Fibroblast of the conjunctiva (primary cell): ENCODE data around the gene ARHGAP44.
A peak's percentile ranks its signal among the peaks of the same experiment; 100 is the strongest.

ENCODE experiments used
- DNase-seq: peaks from one replicate; pipeline ENCODE4 v3.0.0-alpha.2; 2010; ENCODE audit warnings: low read depth

Gene ARHGAP44

GRCh38 chr17:12995106-12995895 is 206.0 kb downstream of the ARHGAP44 start:
- DNase-seq = no peak

- DNase-seq = no peak
These were observed 206.6 kb downstream of the ARHGAP44 start for GRCh38 chr17:12995896-12996295.

DNA sequence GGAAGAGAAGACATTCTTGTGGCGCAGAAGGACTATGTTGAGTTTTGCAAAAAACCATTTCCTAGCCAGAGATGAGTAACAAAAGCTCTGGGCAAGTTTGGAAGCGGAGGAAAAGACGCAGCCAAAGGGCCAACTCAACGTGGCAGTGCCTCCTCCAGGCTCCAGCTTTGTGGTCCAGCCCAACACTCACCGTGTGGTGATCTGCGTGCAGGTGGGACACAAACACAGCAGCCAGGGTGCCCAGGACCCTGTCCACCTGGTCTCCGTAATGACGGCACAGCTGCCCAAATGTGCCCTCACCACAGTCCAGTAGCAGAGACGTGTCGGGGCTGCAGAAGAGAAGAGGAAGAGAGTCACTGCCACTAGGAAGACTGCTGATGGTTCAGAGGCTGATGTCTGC is 207.1 kb downstream of the ARHGAP44 start:
- DNase-seq = no peak

DNA sequence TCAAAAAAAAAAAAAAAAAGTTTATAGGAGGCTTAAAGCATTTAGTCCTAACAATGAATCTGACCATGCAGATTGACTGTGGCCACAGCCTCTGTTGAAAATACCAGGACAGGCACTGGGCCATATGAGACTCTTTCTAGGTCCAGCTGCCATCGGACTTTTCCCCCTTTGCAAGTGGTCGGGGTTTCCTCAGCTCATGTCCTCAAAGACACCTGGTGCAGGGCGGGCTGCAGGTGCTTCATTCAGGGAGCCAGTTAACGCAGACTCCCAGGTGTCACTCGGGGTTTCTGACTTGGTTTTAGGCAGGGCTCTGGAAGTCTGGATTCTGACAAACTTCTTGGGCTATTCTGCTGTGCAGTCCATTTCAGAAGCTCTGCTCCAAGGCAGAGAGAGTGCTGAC is 207.6 kb downstream of the ARHGAP44 start:
- no peak for DNase-seq

- no peak for DNase-seq
These were observed 209.2 kb downstream of the ARHGAP44 start for GRCh38 chr17:12998461-12998860.

DNA sequence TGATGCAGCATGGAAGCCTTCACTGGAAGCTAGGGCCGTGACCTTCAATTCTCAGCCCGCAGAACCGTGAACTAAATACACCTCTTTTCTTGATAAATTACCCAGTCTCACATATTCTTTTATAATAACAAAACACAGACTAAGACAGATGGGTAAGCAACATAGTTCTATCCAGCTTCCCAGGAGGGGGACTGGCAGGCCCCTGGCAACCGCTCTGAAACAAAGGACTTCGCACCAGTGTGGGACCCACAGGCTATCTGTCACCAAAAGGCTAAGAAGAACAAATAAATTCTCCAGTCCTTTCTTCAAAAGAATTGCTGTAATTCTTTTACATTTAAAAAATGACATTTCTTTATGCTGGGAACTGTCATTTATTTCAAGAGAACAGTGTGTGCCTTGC is 209.6 kb downstream of the ARHGAP44 start:
- no peak for DNase-seq

GRCh38 chr17:13000561-13000960 is 211.3 kb downstream of the ARHGAP44 start:
- DNase-seq = no peak

- no peak for DNase-seq
These were observed 212.8 kb downstream of the ARHGAP44 start for GRCh38 chr17:13001991-13002615.

- DNase-seq = peak; percentile 62
These were observed 213.6 kb downstream of the ARHGAP44 start for GRCh38 chr17:13002761-13003453.

DNA sequence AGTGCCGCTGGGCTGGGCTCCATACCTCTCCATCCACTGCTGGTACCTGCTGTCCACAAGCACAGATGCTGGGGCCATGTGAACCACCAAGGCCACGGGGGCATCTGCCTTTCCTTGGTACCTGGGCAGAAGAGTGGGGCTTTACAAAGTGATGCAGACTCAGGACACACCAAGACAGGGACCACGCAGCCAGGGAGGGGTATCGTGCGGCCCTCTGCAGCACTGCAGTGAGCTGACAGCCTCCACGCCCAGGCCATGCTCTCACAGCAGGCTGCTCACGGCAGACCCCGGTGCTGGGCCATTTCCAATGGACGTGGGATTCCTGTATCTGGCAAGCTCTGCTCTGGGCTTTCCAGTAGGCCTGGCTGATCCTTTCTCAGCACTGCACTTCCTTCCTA is 214.2 kb downstream of the ARHGAP44 start:
- no peak for DNase-seq

DNA sequence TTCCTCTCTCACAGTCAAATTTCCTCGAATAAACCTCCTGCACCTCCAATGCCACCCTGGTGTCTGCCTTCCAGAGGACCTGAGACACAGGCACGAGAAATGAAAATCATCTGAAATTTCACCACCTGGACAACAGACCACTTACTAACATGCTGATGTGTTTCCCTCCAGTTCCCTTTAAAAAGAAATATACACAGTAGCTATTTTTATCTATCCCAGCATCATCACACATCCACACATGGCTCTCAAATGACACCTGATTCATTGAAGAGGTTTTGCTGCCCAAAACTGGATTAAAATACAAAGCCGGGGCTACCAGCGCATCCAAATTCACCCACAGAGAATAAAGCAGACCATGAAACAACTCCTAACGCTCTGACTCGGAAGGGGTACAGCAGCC is 214.6 kb downstream of the ARHGAP44 start:
- DNase-seq = no peak

- DNase-seq = no peak
These were observed 215.0 kb downstream of the ARHGAP44 start for GRCh38 chr17:13004336-13004735.

DNA sequence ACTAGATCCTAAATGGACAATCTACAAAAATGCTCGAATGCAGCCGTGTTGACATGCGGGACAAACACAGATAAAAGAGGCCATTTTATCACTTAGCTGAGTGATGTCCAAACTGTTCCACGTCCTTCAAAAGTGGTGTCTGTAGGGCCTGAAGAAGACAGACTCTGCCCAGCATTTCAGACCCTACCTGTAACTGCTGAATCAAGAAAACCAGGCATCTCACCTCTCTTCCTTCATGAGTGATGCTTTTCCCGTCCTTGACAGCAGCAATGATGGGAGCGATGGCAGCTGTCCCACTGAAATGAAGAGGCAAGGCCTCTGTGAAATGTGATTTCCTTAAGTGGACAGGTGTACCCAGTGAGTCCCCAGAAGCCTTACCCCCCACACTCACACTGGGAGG is 216.2 kb downstream of the ARHGAP44 start:
- no peak for DNase-seq

DNA sequence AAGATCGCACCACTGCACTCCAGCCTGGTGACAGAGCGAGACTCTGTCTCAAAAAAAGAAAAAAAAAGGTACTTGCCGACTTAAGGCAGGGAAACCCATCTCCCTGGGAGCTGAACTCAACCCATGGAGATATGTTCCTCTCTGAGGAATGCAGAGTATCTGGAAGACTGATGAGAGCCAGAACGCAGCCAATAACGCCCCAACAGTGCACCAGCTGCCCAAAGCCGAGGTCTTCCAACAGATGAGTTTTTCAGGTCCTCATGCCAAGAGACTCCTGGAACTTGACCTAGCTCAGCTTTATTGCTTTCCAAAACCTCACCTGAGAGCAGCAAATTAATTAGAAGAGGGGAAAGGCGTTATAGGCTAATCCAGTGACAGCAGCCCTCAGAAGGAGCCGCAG is 219.2 kb downstream of the ARHGAP44 start:
- DNase-seq = no peak

GRCh38 chr17:13010959-13011358 is 221.7 kb downstream of the ARHGAP44 start:
- no peak for DNase-seq

DNA sequence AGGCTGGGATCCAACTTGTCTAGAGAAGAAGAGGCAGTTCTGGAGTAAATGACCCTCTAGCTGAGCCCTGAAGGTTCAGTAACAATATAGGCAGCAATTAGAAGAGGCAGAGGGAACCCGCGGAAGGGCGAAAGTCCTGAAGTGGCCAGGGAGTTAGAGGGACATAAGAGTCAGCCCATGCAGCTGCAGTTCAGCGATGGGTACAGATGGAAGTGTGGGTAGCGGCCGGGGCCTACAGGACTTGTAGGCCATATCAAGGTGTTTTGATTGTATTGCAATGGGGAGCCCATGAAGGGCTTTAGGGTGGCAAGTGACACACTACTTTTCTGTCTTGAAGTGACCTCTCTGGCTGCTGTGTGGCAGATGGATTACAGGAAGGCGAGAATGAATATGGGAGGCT is 225.5 kb downstream of the ARHGAP44 start:
- DNase-seq = no peak

GRCh38 chr17:13016881-13017654 is 227.8 kb downstream of the ARHGAP44 start:
- no peak for DNase-seq

- DNase-seq = peak; percentile 98
These were observed 228.6 kb downstream of the ARHGAP44 start, which contains the start of gene ELAC2 for GRCh38 chr17:13017655-13018459. Gene ELAC2, minus strand, starts transcription at chr17:13018027. Its CDS starts 80 bp downstream, at chr17:13017947.

DNA sequence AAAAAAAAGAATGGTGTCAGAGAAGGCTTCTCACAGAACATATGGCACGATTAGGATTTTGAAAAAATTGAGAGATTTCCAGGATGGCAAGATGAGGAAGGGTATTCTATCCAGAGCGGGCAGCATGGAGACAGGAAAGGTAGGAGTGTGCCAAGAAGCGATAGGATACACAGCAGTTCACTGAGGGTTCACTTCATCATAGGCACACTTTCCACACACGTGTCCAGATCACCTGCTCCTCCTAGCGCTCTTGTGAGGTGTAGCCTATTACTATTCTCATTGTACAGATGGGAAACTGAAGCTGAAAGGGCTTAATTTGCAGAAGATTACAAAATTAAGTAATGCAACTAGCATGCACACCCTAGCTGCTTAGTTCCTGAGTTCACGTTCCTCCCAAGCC is 234.7 kb downstream of the ARHGAP44 start:
- no peak for DNase-seq

DNA sequence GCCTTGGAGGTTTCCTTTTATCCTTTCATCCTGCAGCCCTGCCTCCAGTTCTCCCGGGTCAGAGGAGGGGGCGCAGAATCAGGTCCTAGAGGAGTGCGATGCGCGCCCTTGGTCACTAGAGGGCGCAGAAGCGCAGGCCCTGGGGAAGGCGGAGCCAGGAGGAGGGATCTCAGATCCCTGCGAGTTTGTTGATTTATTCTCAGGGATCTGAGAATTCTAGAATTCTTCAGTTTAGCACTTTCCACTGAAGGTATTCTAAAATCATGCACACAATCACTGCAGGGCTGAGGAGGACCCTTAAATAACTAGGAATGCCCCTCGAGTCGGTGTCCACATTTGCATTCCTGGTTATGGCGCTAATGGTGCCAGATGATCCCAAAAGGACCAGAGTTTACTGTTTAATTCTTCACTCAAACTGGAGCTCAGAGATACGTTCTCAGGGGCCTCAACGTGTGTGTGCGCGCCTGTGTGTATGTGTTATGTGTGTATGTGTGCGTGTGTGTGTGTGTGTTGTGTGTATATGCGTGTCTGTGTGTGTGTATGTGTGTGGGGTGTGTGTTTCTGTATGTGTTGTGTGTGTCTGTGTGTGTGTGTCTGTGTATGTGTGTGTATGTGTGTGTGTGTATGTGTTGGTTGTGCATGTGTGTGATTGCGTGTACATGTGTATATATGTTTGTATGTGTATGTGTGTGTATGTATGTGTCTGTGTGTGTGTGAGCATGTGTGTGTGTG is 235.4 kb downstream of the ARHGAP44 start:
- DNase-seq = no peak

- DNase-seq = no peak
These were observed 235.9 kb downstream of the ARHGAP44 start for GRCh38 chr17:13025258-13025627.
